ENCODE results near the gene GNB1. TPM values are rescaled to one million over a fixed set of nuclear protein-coding genes. Genes with fewer than 3 reads are reported as not detected.
A peak's percentile ranks its signal among the peaks of the same experiment; 100 is the strongest.

Gene GNB1
- total and polyA plus RNA-seq, 7 donors = 32.3 to 100 (median 70.1) TPM

DNA sequence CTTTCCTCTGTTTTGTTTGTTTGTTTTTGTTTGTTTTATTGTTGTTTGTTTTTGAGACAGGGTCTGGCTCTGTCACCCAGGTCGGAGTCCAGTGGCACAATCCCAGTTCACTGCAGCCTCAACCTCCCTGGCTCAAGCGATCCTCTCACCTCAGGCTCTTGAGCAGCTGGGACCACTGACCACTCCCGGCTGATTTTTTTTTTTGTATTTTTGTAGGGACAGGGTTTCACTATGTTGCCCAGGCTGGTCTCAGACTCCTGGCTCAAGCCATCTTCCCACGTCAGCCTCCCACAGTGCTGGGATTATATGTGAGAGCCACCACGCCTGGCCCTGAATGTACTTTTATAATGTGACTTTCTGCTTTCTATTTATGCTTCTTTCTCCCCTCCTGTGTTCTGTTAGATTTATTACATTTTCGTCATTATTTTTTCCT lies 19.2 kb upstream of the GNB1 start:
- WGBS, 3 donors = 78 to 81% (median 79%) methylated on average over 6 of the region's 6 CpGs
- TF ChIP-seq, protein P1, sequence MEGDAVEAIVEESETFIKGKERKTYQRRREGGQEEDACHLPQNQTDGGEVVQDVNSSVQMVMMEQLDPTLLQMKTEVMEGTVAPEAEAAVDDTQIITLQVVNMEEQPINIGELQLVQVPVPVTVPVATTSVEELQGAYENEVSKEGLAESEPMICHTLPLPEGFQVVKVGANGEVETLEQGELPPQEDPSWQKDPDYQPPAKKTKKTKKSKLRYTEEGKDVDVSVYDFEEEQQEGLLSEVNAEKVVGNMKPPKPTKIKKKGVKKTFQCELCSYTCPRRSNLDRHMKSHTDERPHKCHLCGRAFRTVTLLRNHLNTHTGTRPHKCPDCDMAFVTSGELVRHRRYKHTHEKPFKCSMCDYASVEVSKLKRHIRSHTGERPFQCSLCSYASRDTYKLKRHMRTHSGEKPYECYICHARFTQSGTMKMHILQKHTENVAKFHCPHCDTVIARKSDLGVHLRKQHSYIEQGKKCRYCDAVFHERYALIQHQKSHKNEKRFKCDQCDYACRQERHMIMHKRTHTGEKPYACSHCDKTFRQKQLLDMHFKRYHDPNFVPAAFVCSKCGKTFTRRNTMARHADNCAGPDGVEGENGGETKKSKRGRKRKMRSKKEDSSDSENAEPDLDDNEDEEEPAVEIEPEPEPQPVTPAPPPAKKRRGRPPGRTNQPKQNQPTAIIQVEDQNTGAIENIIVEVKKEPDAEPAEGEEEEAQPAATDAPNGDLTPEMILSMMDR (IDR thresholded peaks at IDR 0.05) = no peak
- DNase-seq (no peak), ATAC-seq (no peak)
- Histone ChIP-seq H3K4me1 (peaks cover 44% of the 10 kb centered on the region), H3K36me3 (ENCODE audit: insufficient read depth in 1 of 2, low read depth in 1 of 2) (no peaks in the 10 kb centered on the region), H3K27ac (peak overlapping the region; percentile 95), H3K27me3 (ENCODE audit: insufficient read depth in 3 of 3, low read length in 2 of 3) (no peaks in the 10 kb centered on the region), H3K4me3 (peak overlapping the region; percentile 88), H3K9me3 (no peaks in the 10 kb centered on the region)
- intact Hi-C loops (cut with DNase I) = no loop called here

DNA sequence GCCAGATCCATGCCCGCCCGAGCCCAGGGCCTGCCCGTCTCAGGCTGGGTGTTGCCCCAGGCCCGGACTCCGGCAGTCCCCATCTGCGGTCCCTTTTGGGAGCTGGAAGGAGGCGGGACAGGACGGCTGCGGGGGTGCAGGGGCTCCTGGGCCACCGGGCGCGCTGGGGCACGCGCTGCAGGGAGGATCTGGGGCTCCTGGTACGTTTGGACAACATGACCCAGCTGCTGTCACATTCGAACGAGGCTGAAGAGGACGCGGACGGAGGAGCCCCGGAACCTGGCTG lies 17.6 kb upstream of the GNB1 start:
- no peaks in the 10 kb centered on the region for H3K9me3 ChIP-seq
- peak overlapping the region; percentile 95 for H3K27ac ChIP-seq
- WGBS, 3 donors = 5 to 6% (median 6%) methylated on average over 16 to 21 of the region's 21 CpGs
- TF ChIP-seq, protein P1 (IDR thresholded peaks at IDR 0.05) = no peak
- H3K27me3 ChIP-seq (ENCODE audit: insufficient read depth in 3 of 3, low read length in 2 of 3) = no peaks in the 10 kb centered on the region
- DNase-seq (peak in 1 of 2 donors; percentile 70), ATAC-seq (peak in 3 of 4 donors; percentile 3 to 25 (median 14))
- no peaks in the 10 kb centered on the region for H3K36me3 ChIP-seq (ENCODE audit: insufficient read depth in 1 of 2, low read depth in 1 of 2)
- H3K4me1 ChIP-seq = peaks cover 32% of the 10 kb centered on the region
- intact Hi-C loops (cut with DNase I) = loop anchor here in 1 of 2 donors (5.0 kb wide), 1 partner anchor 151 kb away; no protein-coding TSS in a partner anchor
- peak overlapping the region; percentile 88 for H3K4me3 ChIP-seq

DNA sequence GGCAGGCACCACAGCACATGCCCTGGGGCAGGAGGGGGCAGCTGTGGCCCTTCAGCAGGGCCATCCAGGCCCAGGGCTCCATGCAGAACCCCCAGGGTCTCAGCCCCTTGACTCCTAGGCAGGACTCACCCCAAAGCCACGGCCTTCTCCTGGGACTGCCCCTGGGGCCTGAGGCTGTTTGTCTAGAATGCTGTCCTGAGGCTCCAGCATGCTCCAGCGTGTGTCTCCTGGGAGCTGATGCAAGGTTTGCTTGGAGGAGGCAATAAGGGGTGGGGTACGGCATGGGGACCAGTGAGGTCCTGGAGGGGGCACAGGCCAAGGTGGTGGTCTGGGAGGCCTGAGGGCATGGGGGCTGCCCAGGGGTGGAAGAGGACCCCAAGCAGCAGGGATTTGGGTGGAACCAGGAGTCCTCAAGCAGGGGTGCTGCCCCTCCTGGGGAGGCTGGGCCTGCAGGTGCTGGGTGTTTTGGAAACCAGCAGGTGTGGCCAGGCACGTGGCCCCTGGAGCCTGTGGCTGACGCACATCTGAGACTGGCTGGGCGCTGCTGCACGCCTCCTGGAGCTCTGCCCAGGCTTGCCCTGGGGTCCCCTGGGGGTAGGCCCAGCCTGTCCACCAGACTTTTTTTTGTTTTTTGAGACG lies 16.3 kb upstream of the GNB1 start:
- DNase-seq = peak in 1 of 2 donors; percentile 59
- no peaks in the 10 kb centered on the region for H3K36me3 ChIP-seq (ENCODE audit: insufficient read depth in 1 of 2, low read depth in 1 of 2)
- WGBS, 3 donors = 66 to 75% (median 67%) methylated on average over 8 of the region's 8 CpGs
- H3K27me3 ChIP-seq (ENCODE audit: insufficient read depth in 3 of 3, low read length in 2 of 3) = no peaks in the 10 kb centered on the region
- no peak for ATAC-seq
- TF ChIP-seq, protein P1 (IDR thresholded peaks at IDR 0.05) = no peak
- H3K4me1 ChIP-seq = peaks cover 32% of the 10 kb centered on the region
- no peaks in the 10 kb centered on the region for H3K9me3 ChIP-seq
- peak overlapping the region; percentile 95 for H3K27ac ChIP-seq
- intact Hi-C loops (cut with DNase I) = loop anchor here (2.0 to 5.0 kb wide), 2 partner anchors 128 to 150 kb away; partner anchors contain the start of gene NADK (in 1 of the 2)
- no peak overlapping the region for H3K4me3 ChIP-seq

DNA sequence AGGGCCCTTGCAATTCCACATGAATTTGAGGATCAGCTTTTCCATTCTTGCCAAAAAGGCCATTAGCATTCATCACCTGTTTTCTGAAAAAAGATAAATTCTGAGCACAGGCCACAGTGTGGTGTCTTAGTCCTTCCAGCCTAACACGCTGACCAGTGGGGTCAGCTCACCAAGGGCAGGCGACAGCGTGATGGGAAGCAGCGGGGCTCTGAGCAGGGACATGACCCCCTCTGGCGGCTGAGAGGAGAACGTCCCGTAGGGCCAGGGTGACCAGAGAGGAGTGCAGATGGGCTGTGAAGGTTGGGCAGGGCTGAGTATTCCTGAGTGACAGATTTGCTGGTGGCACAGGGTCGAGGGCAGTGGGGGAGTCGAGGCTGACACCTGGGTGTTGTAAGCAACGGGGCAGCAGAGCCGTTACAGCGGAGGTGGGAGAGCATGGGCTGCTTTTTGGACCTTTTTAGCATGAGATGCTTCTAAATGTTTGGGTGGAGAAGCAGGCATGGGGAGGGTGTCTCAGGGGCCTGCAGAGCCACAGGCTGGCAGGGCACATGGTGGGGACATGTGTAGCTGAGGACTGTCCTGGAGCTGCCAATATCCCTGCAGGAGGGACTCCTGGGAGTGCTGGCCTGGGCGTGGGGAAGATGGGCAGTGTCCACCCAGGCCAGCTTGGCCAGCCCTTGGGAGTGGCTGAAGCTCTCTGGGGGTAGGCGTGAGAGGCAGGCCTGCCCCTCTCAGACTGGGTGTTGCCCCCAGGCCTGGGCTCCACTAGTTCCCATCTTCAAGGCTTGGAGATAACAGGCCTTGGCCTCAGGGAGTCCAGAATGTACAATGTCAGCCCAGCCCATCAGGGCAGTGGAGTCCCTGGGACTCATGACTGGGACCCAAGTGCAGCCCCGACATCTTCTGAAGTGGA lies 15.6 kb upstream of the GNB1 start:
- no peaks in the 10 kb centered on the region for H3K27me3 ChIP-seq (ENCODE audit: insufficient read depth in 3 of 3, low read length in 2 of 3)
- H3K4me1 ChIP-seq = peaks cover 32% of the 10 kb centered on the region
- no peak overlapping the region for H3K4me3 ChIP-seq
- peak; percentile 70 to 74 (median 72) for ATAC-seq
- TF ChIP-seq, protein P1 (IDR thresholded peaks at IDR 0.05) = peak; percentile 89
- WGBS, 3 donors = 16 to 18% (median 18%) methylated on average over 14 to 15 of the region's 15 CpGs
- DNase-seq = peak; percentile 87 to 93
- no peaks in the 10 kb centered on the region for H3K36me3 ChIP-seq (ENCODE audit: insufficient read depth in 1 of 2, low read depth in 1 of 2)
- H3K27ac ChIP-seq = peak overlapping the region; percentile 32
- intact Hi-C loops (cut with DNase I) = loop anchor here (1.0 to 5.0 kb wide), 3 partner anchors 128 to 153 kb away; partner anchors contain the start of gene NADK (in 1 of the 2)
- no peaks in the 10 kb centered on the region for H3K9me3 ChIP-seq
